HL-60 (cell line): ENCODE measurements around the gene LLCFC1.

ENCODE experiments used
- GABPA ChIP-seq: IDR thresholded peaks from 2 replicates; pipeline ENCODE4 v1.6.1; 2012; ENCODE audit warnings: low read depth
- REST ChIP-seq: IDR thresholded peaks from 2 replicates; pipeline ENCODE4 v1.6.1; 2012; ENCODE audit warnings: low read depth; ENCODE audit not compliant: insufficient replicate concordance

- TF ChIP-seq REST: no peak
- TF ChIP-seq GABPA: no peak
These were observed 43.1 kb upstream of the LLCFC1 start for GRCh38 chr7:142896151-142896550.
